ENCODE data around the gene MAGEF1. TPM values are rescaled to one million over a fixed set of nuclear protein-coding genes. Genes with fewer than 3 reads are reported as not detected.

Gene MAGEF1
- total and polyA plus RNA-seq, 2 of the 13 experiments (the other 11 are each of a cell fraction or from before 2014, with no cell fraction given) = 26.0 to 62.4 TPM

DNA sequence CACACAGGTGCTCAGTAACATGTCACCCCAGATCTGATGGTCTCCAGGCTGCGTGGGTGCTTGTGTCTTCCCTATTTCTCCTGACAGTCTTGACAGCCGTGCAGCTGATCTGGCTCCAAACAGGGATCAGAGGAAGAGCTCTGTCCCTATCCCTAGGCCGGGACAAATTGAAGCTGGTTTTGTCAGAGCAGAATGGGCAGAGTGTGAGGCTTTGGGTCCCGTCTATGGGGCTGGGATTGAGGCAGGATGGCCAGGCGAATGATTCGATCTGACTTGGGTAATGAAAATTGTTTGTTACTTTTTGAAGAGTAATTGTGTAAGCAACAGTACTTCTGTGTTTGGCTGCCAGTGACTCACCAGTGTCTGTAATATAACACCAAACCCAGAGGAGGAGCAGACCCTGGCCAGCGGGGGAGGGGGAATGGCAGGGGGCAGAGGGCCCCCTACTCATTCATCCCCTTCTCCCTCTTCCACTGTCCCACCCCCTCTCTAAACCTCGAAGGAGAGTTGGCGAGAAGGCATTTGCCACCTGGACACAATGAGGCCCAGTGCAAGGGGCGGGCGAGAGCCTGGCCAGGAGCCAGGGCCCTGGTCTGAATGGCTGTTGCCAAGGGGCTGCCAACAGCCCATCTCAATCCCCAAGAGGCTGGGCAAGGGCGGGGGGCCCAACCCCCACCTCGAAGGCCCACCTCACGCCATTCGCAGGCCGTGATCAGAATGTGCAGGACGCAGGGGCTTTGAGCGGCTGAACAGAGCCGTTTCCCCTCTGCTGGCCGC lies 4.9 kb upstream of the MAGEF1 start:
- 67% methylated on average over 12 of the region's 20 CpGs for WGBS (ENCODE audit: low lambda C conversion rate)

More for the DNA sequence above, 4.9 kb upstream of the MAGEF1 start:
- no TSS peak for BruUV-seq (replicated peaks)
- in situ Hi-C loops (cut with HindIII; ENCODE audit: extremely low pct_ligation_motif_present, low pct_unique_long_range_greater_than_20kb) = no loop called here
- 0 out of 2 replicates have a peak overlapping the region, but pooled peaks have one; percentile 5 for H3K4me2 ChIP-seq (ENCODE audit: low read depth, low read length)
- H3K27me3 ChIP-seq (ENCODE audit: control insufficient read depth in 1 of 2, insufficient read depth in 2 of 2, low read length in 2 of 2) = no peaks in the 10 kb centered on the region
- no peak overlapping the region for H3K9ac ChIP-seq (ENCODE audit: insufficient read depth, low read depth, low read length)
- H2AFZ ChIP-seq (ENCODE audit: low read length) = no peak overlapping the region
- H3K27ac ChIP-seq (ENCODE audit: extremely low read length, insufficient read depth, low read length) = no peak overlapping the region
- H3K36me3 ChIP-seq (replicated peaks in 1 of 2; ENCODE audit: control insufficient read depth in 1 of 2, insufficient read depth in 2 of 2, low read length in 2 of 2) = no peaks in the 10 kb centered on the region
- peaks cover 2% of the 10 kb centered on the region for H3K79me2 ChIP-seq (ENCODE audit: insufficient read depth, low read length)
- ATAC-seq (no peak), DNase-seq (ENCODE audit: low spot score) (peak; percentile 12), FAIRE-seq (no peak)
- no peak overlapping the region for H3K4me3 ChIP-seq (replicated peaks in 1 of 3; ENCODE audit: insufficient read depth in 1 of 3, low read depth in 2 of 3, low read length in 3 of 3)
- H3K4me1 ChIP-seq (ENCODE audit: insufficient read depth, low read length) = peaks cover 19% of the 10 kb centered on the region
- H3K9me3 ChIP-seq (ENCODE audit: low read length) = no peaks in the 10 kb centered on the region
- intact Hi-C loops (cut with micrococcal nuclease; ENCODE audit: unreplicated experiment) = no loop called here
- POLR2A ChIA-PET = no interaction called here
- no peaks in the 10 kb centered on the region for H4K20me1 ChIP-seq (ENCODE audit: insufficient read depth, low read length)
- TF ChIP-seq ZMYM3 (CRISPR knock-in tag; IDR thresholded peaks at IDR 0.05) (no peak), HDAC1 (CRISPR knock-in tag; IDR thresholded peaks at IDR 0.05) (no peak), CBFB (CRISPR knock-in tag; IDR thresholded peaks at IDR 0.05) (no peak), GATAD2A (CRISPR knock-in tag; IDR thresholded peaks at IDR 0.05) (0 out of 2 replicates have a peak, but pooled peaks have one; percentile 20), SIX4 (CRISPR knock-in tag; IDR thresholded peaks at IDR 0.05) (0 out of 2 replicates have a peak, but pooled peaks have one; percentile 43), ZKSCAN5 (CRISPR knock-in tag; IDR thresholded peaks at IDR 0.05) (no peak), PPARG (CRISPR knock-in tag; conservative IDR thresholded peaks at IDR 0.05) (no peak), ZNF264 (CRISPR knock-in tag; IDR thresholded peaks at IDR 0.05) (no peak), FOSL2 (CRISPR knock-in tag; IDR thresholded peaks at IDR 0.05) (peak; percentile 79), SIX1 (CRISPR knock-in tag; IDR thresholded peaks at IDR 0.05; ENCODE audit: borderline replicate concordance) (0 out of 2 replicates have a peak, but pooled peaks have one; percentile 42)
- TF ChIP-seq, protein P1, sequence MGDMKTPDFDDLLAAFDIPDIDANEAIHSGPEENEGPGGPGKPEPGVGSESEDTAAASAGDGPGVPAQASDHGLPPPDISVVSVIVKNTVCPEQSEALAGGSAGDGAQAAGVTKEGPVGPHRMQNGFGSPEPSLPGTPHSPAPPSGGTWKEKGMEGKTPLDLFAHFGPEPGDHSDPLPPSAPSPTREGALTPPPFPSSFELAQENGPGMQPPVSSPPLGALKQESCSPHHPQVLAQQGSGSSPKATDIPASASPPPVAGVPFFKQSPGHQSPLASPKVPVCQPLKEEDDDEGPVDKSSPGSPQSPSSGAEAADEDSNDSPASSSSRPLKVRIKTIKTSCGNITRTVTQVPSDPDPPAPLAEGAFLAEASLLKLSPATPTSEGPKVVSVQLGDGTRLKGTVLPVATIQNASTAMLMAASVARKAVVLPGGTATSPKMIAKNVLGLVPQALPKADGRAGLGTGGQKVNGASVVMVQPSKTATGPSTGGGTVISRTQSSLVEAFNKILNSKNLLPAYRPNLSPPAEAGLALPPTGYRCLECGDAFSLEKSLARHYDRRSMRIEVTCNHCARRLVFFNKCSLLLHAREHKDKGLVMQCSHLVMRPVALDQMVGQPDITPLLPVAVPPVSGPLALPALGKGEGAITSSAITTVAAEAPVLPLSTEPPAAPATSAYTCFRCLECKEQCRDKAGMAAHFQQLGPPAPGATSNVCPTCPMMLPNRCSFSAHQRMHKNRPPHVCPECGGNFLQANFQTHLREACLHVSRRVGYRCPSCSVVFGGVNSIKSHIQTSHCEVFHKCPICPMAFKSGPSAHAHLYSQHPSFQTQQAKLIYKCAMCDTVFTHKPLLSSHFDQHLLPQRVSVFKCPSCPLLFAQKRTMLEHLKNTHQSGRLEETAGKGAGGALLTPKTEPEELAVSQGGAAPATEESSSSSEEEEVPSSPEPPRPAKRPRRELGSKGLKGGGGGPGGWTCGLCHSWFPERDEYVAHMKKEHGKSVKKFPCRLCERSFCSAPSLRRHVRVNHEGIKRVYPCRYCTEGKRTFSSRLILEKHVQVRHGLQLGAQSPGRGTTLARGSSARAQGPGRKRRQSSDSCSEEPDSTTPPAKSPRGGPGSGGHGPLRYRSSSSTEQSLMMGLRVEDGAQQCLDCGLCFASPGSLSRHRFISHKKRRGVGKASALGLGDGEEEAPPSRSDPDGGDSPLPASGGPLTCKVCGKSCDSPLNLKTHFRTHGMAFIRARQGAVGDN (CRISPR knock-in tag; IDR thresholded peaks at IDR 0.05) = 0 out of 2 replicates have a peak, but pooled peaks have one; percentile 22
- TF ChIP-seq, protein P2, sequence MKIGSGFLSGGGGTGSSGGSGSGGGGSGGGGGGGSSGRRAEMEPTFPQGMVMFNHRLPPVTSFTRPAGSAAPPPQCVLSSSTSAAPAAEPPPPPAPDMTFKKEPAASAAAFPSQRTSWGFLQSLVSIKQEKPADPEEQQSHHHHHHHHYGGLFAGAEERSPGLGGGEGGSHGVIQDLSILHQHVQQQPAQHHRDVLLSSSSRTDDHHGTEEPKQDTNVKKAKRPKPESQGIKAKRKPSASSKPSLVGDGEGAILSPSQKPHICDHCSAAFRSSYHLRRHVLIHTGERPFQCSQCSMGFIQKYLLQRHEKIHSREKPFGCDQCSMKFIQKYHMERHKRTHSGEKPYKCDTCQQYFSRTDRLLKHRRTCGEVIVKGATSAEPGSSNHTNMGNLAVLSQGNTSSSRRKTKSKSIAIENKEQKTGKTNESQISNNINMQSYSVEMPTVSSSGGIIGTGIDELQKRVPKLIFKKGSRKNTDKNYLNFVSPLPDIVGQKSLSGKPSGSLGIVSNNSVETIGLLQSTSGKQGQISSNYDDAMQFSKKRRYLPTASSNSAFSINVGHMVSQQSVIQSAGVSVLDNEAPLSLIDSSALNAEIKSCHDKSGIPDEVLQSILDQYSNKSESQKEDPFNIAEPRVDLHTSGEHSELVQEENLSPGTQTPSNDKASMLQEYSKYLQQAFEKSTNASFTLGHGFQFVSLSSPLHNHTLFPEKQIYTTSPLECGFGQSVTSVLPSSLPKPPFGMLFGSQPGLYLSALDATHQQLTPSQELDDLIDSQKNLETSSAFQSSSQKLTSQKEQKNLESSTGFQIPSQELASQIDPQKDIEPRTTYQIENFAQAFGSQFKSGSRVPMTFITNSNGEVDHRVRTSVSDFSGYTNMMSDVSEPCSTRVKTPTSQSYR (CRISPR knock-in tag; IDR thresholded peaks at IDR 0.05; ENCODE audit: borderline replicate concordance) = peak; percentile 76
- CTCF ChIA-PET (ENCODE audit: low intra/inter-chr PET ratio, low total read pairs) = no interaction called here
